RKO (cell line): ENCODE results near the gene RORB.

Experiments
- DNase-seq: peaks from one replicate; pipeline ENCODE4 v3.0.0-alpha.2; 2016; ENCODE audit warnings: low spot score

Gene RORB

GRCh38 chr9:74719306-74719705 is 222.2 kb downstream of the RORB start:
- DNase-seq: no peak

- no peak for DNase-seq
These were observed 224.8 kb downstream of the RORB start for GRCh38 chr9:74721696-74722660.

DNA sequence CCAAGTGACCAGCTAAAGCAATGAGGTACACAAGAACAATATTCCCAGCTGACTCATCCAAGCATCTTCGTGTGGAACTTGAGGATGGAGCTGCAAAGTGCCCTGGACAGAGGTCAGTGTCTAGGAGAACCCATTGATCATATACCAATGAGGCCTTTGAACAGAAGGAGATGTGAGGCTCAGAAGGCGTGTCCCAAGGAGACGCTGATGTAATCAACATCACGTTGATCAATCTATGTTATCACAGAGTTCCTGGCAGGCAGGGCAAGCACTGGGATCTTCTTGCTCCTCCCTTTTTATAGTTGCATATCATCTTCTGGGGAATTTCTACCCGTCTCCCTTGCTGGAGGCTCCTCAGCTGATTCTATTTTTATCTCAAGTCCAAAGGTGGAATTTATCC is 227.2 kb downstream of the RORB start:
- no peak for DNase-seq

DNA sequence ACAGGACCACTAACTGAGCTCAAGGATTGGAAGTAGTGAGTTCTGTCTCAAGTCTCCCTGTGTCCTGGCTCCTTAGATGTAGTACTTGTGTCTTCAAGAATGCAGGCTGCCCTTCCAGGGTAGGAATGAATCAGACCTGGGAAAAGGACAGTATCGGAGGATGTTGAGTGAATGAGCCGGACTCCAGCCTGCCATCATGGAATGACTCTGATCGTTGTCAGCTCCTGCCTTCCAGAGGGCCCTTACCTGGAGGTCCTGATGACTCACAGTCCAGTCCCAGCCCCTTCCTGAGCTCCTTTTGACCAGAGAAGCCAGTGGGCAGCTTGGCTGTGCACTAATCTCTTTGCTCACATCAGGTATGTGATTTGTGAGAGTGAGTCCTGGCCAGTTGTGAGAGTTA is 229.4 kb downstream of the RORB start:
- no peak for DNase-seq

DNA sequence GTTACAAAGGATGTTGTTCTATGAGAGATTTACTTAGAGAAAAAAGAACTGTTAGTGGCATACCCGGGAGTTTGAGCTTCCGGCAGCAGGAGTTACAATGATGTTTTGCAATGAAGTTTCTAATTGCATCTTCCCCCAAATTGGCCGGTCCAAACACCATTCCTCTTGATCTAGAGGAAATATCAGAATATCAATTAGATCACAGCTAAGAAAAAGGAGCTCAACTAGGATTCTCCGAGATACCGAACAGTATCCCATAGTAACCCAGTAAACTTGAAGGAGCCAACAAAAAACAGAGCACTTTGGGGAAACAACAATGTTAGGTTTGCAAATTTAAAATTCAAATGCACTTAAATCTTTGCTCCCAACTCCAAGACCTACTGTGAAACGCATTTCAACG is 231.0 kb downstream of the RORB start:
- DNase-seq: no peak

GRCh38 chr9:74729136-74729695 is 232.1 kb downstream of the RORB start:
- DNase-seq: no peak

DNA sequence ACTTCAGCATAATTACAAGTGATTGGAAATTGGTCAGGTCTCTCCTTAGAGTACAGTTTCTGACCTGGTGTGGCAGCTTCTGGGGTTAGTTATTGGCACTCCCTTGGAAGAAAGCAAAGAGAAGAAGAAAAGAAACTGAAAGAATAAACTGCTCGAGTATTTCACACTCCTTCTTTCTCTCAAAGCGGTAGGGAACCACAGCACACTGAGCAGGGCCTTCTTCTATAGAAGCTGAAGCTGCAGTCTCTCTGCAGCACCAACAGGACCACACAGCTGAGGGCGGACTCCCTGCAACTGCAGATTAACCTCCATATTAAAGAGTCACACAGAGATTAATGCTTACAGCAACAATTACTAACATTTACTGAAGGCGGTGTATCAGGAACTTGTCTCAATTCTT is 238.6 kb downstream of the RORB start:
- no peak for DNase-seq

DNA sequence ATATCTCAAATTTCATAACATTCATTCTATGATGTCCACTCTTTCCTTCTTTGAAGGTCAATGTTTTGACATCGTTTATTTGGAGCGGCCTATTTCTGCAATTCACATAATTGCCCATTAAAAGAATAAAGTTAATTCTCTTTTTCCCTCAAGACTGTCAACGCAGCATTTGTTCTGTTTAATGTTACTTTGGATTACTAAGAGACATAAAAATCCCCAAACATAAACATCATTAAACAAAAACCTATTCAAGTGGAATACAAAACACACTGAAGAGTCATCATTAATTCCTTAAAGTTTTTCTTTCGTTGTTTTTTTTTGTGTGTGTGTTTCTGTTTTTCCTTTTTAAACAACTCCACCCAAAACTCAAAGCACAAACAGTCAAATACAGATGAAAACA is 239.5 kb downstream of the RORB start:
- DNase-seq: no peak

- no peak for DNase-seq
These were observed 245.2 kb downstream of the RORB start for GRCh38 chr9:74742191-74742790.
